ENCODE data around the gene MLXIP.

DNA sequence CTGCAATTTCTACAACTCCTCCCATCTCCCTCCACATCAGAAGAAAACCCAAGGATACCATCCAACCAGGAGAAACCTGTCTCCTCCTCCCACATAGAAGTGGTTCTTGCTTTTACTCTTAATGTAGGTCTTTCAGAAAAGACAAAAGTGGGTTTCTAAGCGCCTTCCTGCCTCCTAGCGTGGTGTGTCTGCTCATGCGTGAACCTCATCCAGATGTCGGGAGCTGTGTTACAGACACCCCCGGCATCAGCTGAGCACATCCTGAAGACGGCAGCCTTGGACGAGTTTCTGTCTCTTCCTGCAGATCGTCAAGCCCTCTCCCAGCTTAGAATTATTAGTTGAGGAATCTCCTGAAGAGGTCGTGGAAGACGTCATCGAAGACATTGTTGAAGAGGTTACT is 113.9 kb downstream of the MLXIP start:
- TF ChIP-seq, protein P1, sequence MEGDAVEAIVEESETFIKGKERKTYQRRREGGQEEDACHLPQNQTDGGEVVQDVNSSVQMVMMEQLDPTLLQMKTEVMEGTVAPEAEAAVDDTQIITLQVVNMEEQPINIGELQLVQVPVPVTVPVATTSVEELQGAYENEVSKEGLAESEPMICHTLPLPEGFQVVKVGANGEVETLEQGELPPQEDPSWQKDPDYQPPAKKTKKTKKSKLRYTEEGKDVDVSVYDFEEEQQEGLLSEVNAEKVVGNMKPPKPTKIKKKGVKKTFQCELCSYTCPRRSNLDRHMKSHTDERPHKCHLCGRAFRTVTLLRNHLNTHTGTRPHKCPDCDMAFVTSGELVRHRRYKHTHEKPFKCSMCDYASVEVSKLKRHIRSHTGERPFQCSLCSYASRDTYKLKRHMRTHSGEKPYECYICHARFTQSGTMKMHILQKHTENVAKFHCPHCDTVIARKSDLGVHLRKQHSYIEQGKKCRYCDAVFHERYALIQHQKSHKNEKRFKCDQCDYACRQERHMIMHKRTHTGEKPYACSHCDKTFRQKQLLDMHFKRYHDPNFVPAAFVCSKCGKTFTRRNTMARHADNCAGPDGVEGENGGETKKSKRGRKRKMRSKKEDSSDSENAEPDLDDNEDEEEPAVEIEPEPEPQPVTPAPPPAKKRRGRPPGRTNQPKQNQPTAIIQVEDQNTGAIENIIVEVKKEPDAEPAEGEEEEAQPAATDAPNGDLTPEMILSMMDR (IDR thresholded peaks at IDR 0.05; ENCODE audit: borderline replicate concordance, extremely low read depth, low read length, poor library complexity, severe bottlenecking), result no peak
- TF ChIP-seq EZH2 (IDR thresholded peaks at IDR 0.05; ENCODE audit: borderline replicate concordance, low read depth, low read length, severe bottlenecking), result no peak
